Measurements from ENCODE around the gene IKZF2.

DNA sequence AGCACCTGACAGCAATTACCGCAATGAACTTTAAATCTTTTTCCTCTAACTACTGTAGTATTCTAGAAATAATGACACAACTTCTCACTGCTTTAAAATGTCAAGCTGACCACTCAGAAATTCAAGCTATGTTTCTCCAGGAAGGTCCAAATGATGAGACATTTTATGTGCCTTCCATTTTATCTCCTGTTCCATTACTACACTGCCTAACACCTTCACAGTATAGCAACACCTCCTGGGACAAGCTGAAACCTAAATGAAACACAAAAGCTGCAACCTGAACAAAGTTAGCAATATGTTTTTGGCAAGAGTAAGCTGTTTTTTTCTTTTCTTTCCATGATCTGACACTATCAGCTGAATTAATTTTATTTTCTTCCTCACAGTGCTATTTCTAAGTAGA is 81.9 kb downstream of the IKZF2 start:
- TF ChIP-seq POLR2A (IDR thresholded peaks at IDR 0.05; ENCODE audit: low read length) (no peak), GATA1 (IDR thresholded peaks at IDR 0.05; ENCODE audit: low read depth, low read length) (no peak)

All from erythroblast (primary cell).